Measurements from ENCODE around the gene UBE2E3.

UBE2E3 gene

DNA sequence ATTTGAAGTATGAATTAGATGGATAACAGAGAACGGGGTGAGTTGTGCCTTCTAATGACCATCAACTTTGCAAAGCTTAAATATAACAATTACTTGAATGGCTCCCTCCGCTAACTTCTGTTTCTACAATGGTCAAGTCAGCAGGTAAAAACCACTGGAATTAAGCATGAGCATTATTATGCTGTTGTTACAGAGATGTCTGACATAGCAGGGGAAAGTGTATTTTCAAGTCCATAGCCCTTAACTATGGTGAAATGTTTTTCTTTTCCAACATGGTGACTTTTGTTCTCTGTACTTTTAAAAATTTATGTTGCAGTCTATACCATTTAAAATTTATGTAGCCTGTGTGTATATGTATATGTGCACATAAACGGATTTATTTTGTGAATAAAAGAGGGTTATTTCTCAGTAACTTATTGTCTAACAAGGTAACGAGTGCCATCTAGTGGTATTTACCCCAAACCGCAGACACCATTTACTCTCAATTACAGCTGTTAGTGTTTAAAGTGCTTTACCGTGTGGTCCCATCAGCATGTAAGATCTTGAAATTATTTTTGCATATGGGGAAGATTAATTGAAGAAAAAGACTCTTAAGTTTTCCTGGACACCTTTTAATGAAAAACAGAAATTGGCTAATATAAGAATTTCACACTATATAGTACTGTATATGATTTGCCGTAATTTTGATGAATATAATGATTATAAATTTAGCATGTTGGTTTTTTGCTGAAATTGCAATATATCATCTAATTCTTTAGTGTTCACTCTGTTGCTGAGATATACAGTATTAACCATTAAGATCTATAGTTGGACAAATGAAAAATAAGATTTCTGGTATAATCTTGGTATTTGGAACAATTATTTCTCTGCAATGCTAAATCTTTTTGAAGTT lies 78.2 kb downstream of the UBE2E3 start:
- no peaks in the 10 kb centered on the region for H3K27me3 ChIP-seq (replicated peaks)
- in situ Hi-C loops (cut with HindIII; ENCODE audit: low pct_ligation_motif_present, low sequenced_read_pairs): no loop called here
- H3K27ac ChIP-seq: no peak overlapping the region
- no peak overlapping the region for H3K4me3 ChIP-seq (ENCODE audit: low read depth, low read length)
- TF ChIP-seq, protein P1, sequence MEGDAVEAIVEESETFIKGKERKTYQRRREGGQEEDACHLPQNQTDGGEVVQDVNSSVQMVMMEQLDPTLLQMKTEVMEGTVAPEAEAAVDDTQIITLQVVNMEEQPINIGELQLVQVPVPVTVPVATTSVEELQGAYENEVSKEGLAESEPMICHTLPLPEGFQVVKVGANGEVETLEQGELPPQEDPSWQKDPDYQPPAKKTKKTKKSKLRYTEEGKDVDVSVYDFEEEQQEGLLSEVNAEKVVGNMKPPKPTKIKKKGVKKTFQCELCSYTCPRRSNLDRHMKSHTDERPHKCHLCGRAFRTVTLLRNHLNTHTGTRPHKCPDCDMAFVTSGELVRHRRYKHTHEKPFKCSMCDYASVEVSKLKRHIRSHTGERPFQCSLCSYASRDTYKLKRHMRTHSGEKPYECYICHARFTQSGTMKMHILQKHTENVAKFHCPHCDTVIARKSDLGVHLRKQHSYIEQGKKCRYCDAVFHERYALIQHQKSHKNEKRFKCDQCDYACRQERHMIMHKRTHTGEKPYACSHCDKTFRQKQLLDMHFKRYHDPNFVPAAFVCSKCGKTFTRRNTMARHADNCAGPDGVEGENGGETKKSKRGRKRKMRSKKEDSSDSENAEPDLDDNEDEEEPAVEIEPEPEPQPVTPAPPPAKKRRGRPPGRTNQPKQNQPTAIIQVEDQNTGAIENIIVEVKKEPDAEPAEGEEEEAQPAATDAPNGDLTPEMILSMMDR (IDR thresholded peaks at IDR 0.05; ENCODE audit: low read depth, low read length, missing control alignments): peak; percentile 54
- H3K36me3 ChIP-seq (replicated peaks): peaks cover 1% of the 10 kb centered on the region
- DNase-seq: peak; percentile 59

DNA sequence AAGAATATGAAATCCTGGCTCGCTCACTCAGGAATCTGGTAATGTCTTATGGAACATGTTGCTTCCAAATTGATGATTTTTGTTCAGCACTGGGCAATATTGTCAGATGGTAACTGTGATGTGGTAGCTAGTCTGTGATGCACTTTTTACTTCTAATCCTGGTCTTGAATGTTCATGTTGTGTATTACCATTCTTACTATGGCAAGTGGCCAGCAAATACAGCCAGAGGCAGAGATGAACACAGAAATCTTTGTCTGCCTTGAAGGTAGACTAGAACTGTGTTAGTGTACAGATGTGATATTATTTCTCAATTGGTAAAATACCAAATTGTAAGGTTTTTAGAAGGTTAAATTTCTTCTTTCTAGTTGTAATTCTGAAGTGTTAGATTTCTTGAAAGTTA lies 83.3 kb downstream of the UBE2E3 start:
- DNase-seq: no peak
- peaks cover 2% of the 10 kb centered on the region for H3K36me3 ChIP-seq (replicated peaks)
- no peak overlapping the region for H3K4me3 ChIP-seq (ENCODE audit: low read depth, low read length)
- TF ChIP-seq, protein P1 (IDR thresholded peaks at IDR 0.05; ENCODE audit: low read depth, low read length, missing control alignments): no peak
- no peaks in the 10 kb centered on the region for H3K27me3 ChIP-seq (replicated peaks)
- no peak overlapping the region for H3K27ac ChIP-seq
- in situ Hi-C loops (cut with HindIII; ENCODE audit: low pct_ligation_motif_present, low sequenced_read_pairs): no loop called here

DNA sequence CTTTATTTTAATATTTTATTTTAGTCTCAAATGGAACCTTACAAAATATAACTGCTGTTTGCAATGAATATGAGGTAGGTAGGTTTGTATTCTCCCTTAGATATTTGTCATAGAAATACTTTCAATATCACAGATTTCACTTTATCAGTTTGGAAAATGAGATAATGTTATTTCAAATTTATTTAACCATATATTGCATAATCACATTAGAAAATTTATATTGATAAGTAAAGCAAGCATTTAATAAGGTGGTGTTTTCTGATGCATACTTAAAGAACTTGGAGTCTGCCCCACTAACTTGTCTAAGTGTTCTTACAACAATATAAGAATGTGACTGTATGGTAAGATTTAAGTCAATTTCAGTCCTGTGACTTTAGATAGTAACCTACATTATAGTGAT lies 85.1 kb downstream of the UBE2E3 start:
- in situ Hi-C loops (cut with HindIII; ENCODE audit: low pct_ligation_motif_present, low sequenced_read_pairs): no loop called here
- no peak overlapping the region for H3K4me3 ChIP-seq (ENCODE audit: low read depth, low read length)
- TF ChIP-seq, protein P1 (IDR thresholded peaks at IDR 0.05; ENCODE audit: low read depth, low read length, missing control alignments): no peak
- no peaks in the 10 kb centered on the region for H3K27me3 ChIP-seq (replicated peaks)
- peaks cover 2% of the 10 kb centered on the region for H3K36me3 ChIP-seq (replicated peaks)
- no peak overlapping the region for H3K27ac ChIP-seq
- DNase-seq: no peak

DNA sequence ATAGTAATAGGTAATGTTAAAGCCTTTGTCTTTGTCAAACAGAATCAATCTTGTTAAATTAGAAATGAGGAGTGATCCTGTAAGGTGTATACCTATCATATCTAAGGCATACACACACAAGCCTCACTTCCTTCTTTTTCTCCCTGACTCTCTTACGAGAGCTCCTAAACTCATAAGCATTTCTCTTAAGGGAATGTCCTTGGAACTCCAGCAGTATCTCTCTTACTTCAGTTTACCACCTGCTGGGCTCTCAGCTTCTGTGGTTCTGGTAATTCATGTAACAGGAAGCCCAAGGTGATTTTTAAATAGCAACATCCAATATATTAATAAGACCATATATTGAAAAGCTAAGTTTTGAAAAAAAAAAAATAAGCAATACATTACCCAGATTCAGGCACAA lies 85.9 kb downstream of the UBE2E3 start:
- Histone ChIP-seq H3K4me3 (ENCODE audit: low read depth, low read length) (no peak overlapping the region), H3K27me3 (replicated peaks) (no peaks in the 10 kb centered on the region), H3K36me3 (replicated peaks) (peaks cover 2% of the 10 kb centered on the region), H3K27ac (no peak overlapping the region)
- in situ Hi-C loops (cut with HindIII; ENCODE audit: low pct_ligation_motif_present, low sequenced_read_pairs): no loop called here
- no peak for DNase-seq
- TF ChIP-seq, protein P1 (IDR thresholded peaks at IDR 0.05; ENCODE audit: low read depth, low read length, missing control alignments): no peak

DNA sequence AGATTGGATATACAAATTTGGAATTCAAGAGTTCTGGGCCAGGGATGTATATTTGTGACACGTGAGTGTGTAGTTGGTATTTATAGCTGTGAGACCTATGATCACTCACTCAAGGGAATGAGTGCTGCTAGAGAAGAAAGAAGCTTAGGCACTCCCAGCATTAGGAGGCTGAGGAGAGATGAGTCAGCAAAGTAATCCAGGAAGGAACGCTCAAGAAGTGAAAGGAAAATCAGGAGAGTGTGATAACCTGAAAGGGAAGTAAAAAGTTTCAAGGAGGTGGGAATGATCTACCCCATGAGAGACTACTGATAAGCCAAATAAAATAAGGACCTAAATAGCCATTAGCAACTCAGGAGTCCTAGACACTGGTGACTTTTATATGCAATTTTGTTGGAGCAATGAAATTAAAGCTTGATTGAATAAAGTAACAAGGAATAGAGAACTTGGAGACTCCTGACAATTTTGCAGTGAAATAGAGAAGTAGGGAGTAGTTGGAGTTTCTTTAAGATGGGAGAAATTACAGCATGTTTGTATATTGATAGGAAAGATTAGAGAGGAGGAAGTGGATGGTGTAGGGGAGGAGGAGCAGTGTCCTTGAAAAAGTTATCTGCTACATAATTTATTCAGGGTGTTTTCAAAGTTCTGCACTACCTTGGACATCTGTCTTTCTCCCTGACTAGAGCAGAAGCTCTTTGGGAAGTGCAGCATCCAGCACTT lies 89.9 kb downstream of the UBE2E3 start:
- TF ChIP-seq, protein P1 (IDR thresholded peaks at IDR 0.05; ENCODE audit: low read depth, low read length, missing control alignments): no peak
- peak; percentile 38 for DNase-seq
- in situ Hi-C loops (cut with HindIII; ENCODE audit: low pct_ligation_motif_present, low sequenced_read_pairs): no loop called here
- Histone ChIP-seq H3K27ac (no peak overlapping the region), H3K4me3 (ENCODE audit: low read depth, low read length) (no peak overlapping the region), H3K27me3 (replicated peaks) (no peaks in the 10 kb centered on the region), H3K36me3 (replicated peaks) (no peaks in the 10 kb centered on the region)

All from brain microvascular endothelial cell (primary cell).